Urinary bladder (tissue), 4 donors: ENCODE measurements around the gene GNGT1. TPM values are rescaled to one million over a fixed set of nuclear protein-coding genes. Genes with fewer than 3 reads are reported as not detected.
"Not testable (repeated sequence)": the region's sequence is repeated elsewhere in the genome, so short reads cannot be mapped to it uniquely, and the experiment has no call there.

Experiments
- DNase-seq: peaks from one replicate; pipeline ENCODE4 v3.0.0-alpha.2; 2015; ENCODE audit errors: extremely low spot score
- H3K27ac ChIP-seq: one replicate; pipeline ENCODE4 v1.5.1; 2013; ENCODE audit warnings: low read depth, mild to moderate bottlenecking, moderate library complexity
- H3K36me3 ChIP-seq: one replicate; pipeline ENCODE4 v1.6.1; 2013; ENCODE audit warnings: mild to moderate bottlenecking, moderate library complexity; ENCODE audit not compliant: insufficient read depth
- H3K4me1 ChIP-seq: one replicate; pipeline ENCODE4 v1.6.1; 2013; ENCODE audit warnings: mild to moderate bottlenecking, moderate library complexity; ENCODE audit not compliant: insufficient read depth
- H3K4me3 ChIP-seq: one replicate; pipeline ENCODE4 v1.5.1; 2013; ENCODE audit warnings: low read depth, low read length
- WGBS: extraction: QIAGEN DNeasy Blood & Tissue Kit; methylation state at CpG from one replicate; pipeline ENCODE4 v1.1.7; 2013; 5-methylcytosine and 5-hydroxymethylcytosine counted together
- polyA plus RNA-seq: library from polyadenylated mRNA; stranded (reverse); fragments of 200-250 nt; gene quantifications from one replicate; pipeline ENCODE4 v1.2.3, GENCODE V29; 2013
- total RNA-seq: library from RNA; depleted of rRNA; stranded (reverse); fragments of >200 nt; gene quantifications from one replicate; pipeline ENCODE4 v1.2.3, GENCODE V29; 2014
- donor health status: healthy with polysubstance abuse.
- donor health status: healthy.

The GNGT1 gene
- total and polyA plus RNA-seq, 2 donors: 0.95 TPM; not detected in 1

DNA sequence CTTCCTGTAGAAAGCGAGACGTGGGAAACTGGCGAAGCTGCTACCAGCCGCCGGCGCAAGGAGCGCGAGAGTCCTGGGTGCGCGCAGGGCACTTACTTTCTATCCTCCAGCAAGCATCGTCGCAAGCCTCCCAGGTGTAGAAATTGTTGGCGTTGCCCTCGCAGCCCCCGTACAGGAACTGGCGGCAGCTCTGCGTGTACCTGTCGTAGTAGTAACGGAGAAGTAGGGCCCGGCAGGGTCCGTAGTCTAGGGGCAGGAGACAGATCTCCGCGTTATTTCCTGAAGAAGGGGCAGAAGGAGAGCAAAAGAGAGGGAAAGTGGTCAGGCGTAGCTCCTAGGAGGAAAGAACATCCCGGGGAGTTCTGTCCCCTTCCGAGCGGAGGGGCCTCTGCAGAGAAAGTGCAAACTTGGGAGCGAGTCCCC, 16.3 kb upstream of the GNGT1 start:
- 2% methylated on average over 28 of the region's 28 CpGs for WGBS
- Histone ChIP-seq H3K27ac (no peak overlapping the region), H3K4me1 (no peaks in the 10 kb centered on the region), H3K4me3 (peak overlapping the region; percentile 56), H3K36me3 (no peaks in the 10 kb centered on the region)
- DNase-seq: no peak

GRCh38 chr7:93890464-93891068, 15.8 kb upstream of the GNGT1 start, which contains the start of gene TFPI2:
TSS of gene TFPI2 (minus strand) at chr7:93890753. CDS start at chr7:93890678, 75 bp downstream.
- Histone ChIP-seq H3K36me3 (no peaks in the 10 kb centered on the region), H3K4me3 (peak within 1 kb of the TSS; percentile 56), H3K4me1 (no peaks in the 10 kb centered on the region), H3K27ac (no peak within 1 kb of the TSS)
- WGBS: under 1% methylated on average over 49 of the region's 49 CpGs
- no peak for DNase-seq

DNA sequence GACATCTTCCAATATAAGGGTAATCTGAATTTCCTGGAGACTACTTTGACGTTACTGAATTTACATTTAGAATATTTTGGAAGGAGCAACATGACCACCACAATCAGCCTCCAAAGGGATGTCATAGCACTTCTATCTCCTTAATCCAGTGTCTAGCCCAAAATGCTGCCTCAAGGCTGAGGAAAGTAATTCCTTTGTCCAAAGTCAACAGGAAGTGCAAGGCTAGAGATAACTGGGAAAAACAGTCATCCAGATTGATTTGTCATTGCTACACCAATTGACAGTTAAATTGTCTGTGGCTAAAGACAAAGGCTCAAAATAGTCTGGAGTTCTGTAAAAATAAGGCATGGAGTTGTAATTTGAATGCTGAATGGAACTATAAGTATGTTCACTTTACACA, 11.9 kb upstream of the GNGT1 start:
- Histone ChIP-seq H3K4me3 (no peak overlapping the region), H3K27ac (no peak overlapping the region), H3K36me3 (no peaks in the 10 kb centered on the region), H3K4me1 (no peaks in the 10 kb centered on the region)
- WGBS: 68% methylated on average over 1 of the region's 1 CpG
- no peak for DNase-seq

DNA sequence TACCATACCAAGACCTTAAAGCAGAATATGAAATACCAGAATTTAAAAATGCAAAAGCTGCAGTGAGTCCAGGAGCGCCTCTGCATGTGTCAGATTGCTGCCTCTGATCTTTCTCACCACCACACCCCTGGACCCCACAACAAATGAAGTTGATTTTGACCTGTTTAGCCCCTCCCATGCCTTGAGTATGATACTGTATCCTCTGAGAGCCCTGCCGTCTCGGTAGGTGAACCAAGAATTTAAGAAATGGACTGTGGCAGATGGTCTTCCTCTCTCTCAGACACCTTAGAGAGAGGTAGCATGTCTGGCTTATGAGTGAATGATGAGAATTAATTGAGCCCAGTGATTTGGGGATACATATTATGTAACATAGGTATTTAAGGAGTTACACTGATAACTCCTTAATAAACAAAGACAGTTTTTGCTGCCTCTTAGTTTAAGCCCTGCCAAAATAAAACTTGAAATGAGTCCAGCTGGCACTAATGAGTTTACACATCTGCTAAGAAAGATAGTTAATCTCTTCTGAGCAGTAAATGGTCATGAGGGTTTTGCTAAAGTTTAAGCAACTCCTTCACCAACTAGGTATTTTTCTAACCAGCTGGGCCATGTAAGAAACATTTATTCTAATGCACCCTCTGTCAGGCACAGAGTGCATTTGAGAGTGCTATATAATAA, 11.3 kb upstream of the GNGT1 start:
- no peak overlapping the region for H3K27ac ChIP-seq
- no peaks in the 10 kb centered on the region for H3K4me1 ChIP-seq
- H3K36me3 ChIP-seq: no peaks in the 10 kb centered on the region
- no peak overlapping the region for H3K4me3 ChIP-seq
- WGBS: 54% methylated on average over 3 of the region's 3 CpGs
- no peak for DNase-seq

DNA sequence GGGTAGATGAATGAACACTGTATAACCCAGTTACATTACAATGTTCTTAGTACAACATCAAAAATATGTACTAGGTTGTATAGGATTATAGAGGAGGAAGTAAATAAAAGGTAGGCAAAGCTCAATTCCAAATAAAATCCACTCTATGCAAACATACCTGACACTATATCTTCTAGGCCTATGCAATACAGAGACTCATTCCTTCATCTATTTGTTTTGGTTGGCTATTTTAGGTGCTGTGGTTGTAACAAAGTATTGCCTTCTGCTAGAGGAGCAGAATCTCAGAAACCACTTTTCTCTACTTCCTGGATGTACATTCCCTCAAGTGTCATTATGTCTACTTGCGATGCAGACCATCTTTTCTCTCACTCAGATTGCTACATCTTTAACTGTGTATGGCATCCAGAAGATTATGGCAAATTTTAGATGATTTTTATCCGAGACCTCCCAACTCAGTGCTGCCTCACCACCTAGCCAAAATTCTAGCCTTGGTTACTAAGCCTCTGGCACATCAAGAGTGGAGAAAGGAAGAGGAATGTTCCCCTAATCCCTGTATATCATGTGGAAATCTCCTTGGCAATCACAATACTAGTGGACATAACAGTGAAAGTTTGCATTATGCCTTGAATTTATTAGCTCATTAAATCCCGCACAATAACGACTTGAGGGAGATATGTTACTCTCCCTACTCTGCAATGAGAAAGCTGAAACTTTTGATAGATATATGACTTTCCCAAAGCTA, 10.3 kb upstream of the GNGT1 start:
- Histone ChIP-seq H3K4me1 (no peaks in the 10 kb centered on the region), H3K4me3 (no peak overlapping the region), H3K36me3 (no peaks in the 10 kb centered on the region), H3K27ac (no peak overlapping the region)
- 35% methylated on average over 4 of the region's 4 CpGs for WGBS
- no peak for DNase-seq

DNA sequence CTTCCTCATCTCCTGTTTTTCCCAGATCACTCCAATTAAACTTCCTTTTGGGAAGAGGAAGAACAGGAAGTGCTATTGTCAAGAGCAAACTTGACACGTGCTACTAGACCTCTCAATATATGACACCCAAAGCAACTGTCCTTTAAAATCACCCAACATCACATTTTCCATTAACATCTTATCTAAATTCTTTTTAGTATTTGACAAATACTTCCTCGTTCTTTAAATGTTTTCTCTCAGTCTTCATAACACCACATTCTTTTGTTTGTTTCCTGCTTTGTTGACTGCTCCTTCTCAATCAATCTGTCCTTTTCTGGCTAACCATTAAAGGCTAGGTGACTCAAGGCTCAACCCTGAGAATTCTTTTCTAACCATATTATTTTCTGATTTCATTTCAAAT, 8.7 kb upstream of the GNGT1 start:
- Histone ChIP-seq H3K4me1 (no peaks in the 10 kb centered on the region), H3K27ac (no peak overlapping the region), H3K36me3 (no peaks in the 10 kb centered on the region), H3K4me3 (no peak overlapping the region)
- DNase-seq: no peak
- WGBS: 71% methylated on average over 2 of the region's 2 CpGs

GRCh38 chr7:93902777-93903423, 3.5 kb upstream of the GNGT1 start:
- Histone ChIP-seq H3K4me1 (no peaks in the 10 kb centered on the region), H3K27ac (peak overlapping the region; percentile 10), H3K36me3 (no peaks in the 10 kb centered on the region), H3K4me3 (no peak overlapping the region)
- WGBS: 99% methylated on average over 1 of the region's 1 CpG
- DNase-seq: no peak

GRCh38 chr7:93910076-93910994, 4.0 kb downstream of the GNGT1 start:
- H3K4me3 ChIP-seq: no peak overlapping the region
- no peak overlapping the region for H3K27ac ChIP-seq
- no peaks in the 10 kb centered on the region for H3K36me3 ChIP-seq
- H3K4me1 ChIP-seq: no peaks in the 10 kb centered on the region
- WGBS: 12% methylated on average over 3 of the region's 3 CpGs
- DNase-seq: no peak

- WGBS: 16% methylated on average over 3 of the region's 3 CpGs
- H3K27ac ChIP-seq, H3K4me3 ChIP-seq: not testable (repeated sequence)
These were observed 4.9 kb downstream of the GNGT1 start for GRCh38 chr7:93911242-93911641.

GRCh38 chr7:93911661-93912060, 5.3 kb downstream of the GNGT1 start:
- H3K4me3 ChIP-seq, DNase-seq, H3K27ac ChIP-seq, H3K4me1 ChIP-seq, H3K36me3 ChIP-seq: not testable (repeated sequence)

More at GRCh38 chr7:93911242-93911641, 4.9 kb downstream of the GNGT1 start:
- not testable (repeated sequence) for DNase-seq, H3K36me3 ChIP-seq, H3K4me1 ChIP-seq

- Histone ChIP-seq H3K27ac (no peak overlapping the region), H3K4me3 (no peak overlapping the region), H3K36me3 (no peaks in the 10 kb centered on the region), H3K4me1 (no peaks in the 10 kb centered on the region)
- no peak for DNase-seq
These were observed 6.8 kb downstream of the GNGT1 start for GRCh38 chr7:93913197-93913596.

- H3K27ac ChIP-seq: no peak overlapping the region
- H3K36me3 ChIP-seq: no peaks in the 10 kb centered on the region
- DNase-seq: no peak
- no peaks in the 10 kb centered on the region for H3K4me1 ChIP-seq
- 22% methylated on average over 7 of the region's 7 CpGs for WGBS
- no peak overlapping the region for H3K4me3 ChIP-seq
These were observed 8.3 kb downstream of the GNGT1 start for GRCh38 chr7:93914581-93915066.
